ENCODE measurements around the gene SYNM.

SYNM gene

DNA sequence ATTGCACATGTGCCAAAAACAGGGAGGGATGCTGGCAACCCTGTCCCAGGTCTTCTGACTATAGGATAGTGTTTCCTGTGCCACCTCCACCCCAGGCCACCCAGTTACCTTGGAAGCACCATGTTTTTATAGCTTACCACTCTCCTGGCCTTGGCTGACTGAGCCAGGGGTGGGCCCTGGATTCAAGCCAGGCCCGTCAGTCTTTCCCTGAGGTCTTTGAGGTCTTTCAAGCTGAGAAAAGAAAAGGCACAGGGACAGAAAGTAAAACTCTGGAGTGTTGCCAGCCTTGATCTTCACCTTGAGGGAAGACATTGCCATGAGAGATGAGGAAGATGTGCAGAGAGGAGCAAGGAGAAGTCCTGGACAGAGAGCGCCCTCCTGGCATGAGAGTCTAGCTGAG is 46.3 kb downstream of the SYNM start:
- Mint-ChIP-seq H3K4me1 (no peaks in the 10 kb centered on the region), H3K4me3 (no peak overlapping the region), H3K9me3 (no peaks in the 10 kb centered on the region), H3K27ac (no peak overlapping the region), H3K36me3 (no peaks in the 10 kb centered on the region), H3K27me3 (no peaks in the 10 kb centered on the region)

DNA sequence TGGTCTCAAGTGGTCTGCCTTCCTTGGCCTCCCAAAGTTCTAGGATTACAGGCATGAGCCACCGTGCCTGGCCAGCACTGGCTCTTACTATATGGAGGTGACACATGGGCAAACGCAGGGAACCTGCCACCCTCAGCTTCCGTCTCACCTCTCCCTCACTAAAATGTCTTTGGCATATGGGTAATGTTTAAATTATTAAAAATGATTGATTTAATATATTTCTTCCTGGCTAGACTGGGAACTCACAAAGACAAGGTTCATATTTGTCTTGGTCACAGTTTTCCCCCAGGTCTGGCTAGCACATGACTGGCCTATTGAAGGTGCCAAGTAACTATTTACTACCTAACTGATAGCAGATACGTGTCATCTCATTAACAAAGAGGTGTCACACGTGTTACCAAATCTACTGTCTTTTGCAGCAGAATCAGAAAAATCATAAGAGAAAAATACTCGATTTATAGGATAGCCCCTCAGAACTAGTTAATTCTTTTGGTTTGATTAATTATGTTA is 48.2 kb downstream of the SYNM start:
- no peak overlapping the region for H3K27ac Mint-ChIP-seq

DNA sequence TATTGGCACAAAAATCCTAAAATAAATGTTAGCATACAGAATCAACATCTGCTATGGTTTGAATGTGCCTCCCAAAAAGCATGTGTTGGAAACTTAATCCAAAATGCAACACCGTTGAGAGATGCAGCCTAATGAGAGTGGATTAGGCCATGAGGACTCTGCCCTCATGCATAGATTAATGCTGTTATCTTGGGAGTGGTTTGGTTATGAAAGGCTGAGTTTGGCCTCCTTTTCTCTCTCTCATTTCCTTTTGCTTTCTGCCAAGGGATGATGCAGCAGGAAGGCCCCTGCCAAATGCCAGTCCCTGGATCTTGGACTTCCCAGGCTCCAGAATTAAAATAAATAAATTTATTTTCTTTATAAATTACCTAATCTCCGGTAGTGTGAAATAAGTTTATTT is 49.4 kb downstream of the SYNM start:
- Mint-ChIP-seq H3K27me3 (no peaks in the 10 kb centered on the region), H3K9me3 (no peaks in the 10 kb centered on the region), H3K4me1 (no peaks in the 10 kb centered on the region), H3K36me3 (no peaks in the 10 kb centered on the region), H3K4me3 (no peak overlapping the region), H3K27ac (no peak overlapping the region)

More for the DNA sequence above, 48.2 kb downstream of the SYNM start:
- Mint-ChIP-seq H3K4me3 (no peak overlapping the region), H3K36me3 (no peaks in the 10 kb centered on the region), H3K9me3 (no peaks in the 10 kb centered on the region), H3K27me3 (no peaks in the 10 kb centered on the region), H3K4me1 (no peaks in the 10 kb centered on the region)

GRCh38 chr15:99155961-99156443 is 51.1 kb downstream of the SYNM start:
- no peak overlapping the region for H3K27ac Mint-ChIP-seq
- H3K4me3 Mint-ChIP-seq: no peak overlapping the region
- H3K27me3 Mint-ChIP-seq: no peaks in the 10 kb centered on the region

DNA sequence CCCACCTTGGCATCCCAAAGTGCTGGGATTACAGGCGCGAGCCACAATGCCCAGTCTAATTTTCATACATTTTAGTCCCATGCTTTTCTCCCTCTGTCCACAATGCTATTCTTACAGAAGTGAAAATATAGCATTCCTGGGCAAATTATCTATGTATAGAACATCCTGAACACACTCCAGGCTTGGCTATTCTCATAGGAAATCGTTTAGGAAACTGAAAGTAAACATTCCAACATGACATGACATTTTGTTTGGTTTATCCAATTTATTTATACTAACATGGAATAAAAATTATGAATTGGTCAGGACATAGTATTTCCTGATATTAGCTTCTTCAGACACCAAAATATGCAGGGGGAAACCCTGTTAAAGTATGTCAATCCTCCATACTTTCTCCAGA is 52.6 kb downstream of the SYNM start:
- H3K4me1 Mint-ChIP-seq: no peaks in the 10 kb centered on the region
- no peak overlapping the region for H3K27ac Mint-ChIP-seq
- no peaks in the 10 kb centered on the region for H3K27me3 Mint-ChIP-seq

More at GRCh38 chr15:99155961-99156443, 51.1 kb downstream of the SYNM start:
- Mint-ChIP-seq H3K36me3 (no peaks in the 10 kb centered on the region), H3K4me1 (no peaks in the 10 kb centered on the region), H3K9me3 (no peaks in the 10 kb centered on the region)

DNA sequence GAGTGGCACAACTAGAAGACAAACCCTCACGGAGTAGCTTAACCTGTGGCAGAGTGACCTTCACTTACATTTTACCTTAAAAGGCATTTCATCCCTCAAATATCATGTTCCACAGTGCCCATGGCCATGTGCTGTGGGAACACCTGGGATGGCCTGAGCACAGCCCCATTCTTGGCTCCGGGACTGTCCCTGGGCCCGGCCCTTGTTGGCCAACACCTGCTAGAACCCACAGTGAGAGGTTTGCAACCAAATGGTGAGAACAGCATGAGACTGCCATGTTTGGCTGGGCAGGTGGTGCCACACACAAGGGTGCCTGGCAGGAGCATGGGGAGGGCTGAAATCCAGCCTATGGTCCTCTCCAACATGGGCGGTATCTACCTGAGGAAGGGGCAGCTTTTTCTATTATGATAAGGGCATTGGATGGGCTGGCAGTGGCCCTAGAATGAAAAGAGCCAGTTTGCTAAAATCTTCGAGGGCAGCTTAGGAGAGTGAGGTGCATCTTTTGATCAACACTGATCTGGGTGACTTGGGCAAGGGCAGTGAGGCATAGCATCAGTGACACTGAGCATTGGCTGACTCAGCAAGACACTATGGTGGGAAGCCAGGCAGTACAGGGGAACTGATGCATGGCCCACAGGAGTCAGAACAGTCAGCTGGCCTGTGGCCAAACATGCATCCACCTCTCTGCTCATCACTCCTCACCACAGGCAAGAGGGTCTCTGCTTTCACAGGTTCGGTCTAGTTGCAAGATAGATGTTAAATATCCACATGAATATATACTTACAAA is 53.9 kb downstream of the SYNM start:
- Mint-ChIP-seq H3K27me3 (no peaks in the 10 kb centered on the region), H3K4me3 (no peak overlapping the region), H3K27ac (no peak overlapping the region), H3K9me3 (no peaks in the 10 kb centered on the region), H3K36me3 (no peaks in the 10 kb centered on the region), H3K4me1 (peaks cover 11% of the 10 kb centered on the region)

More for the DNA sequence above, 52.6 kb downstream of the SYNM start:
- Mint-ChIP-seq H3K4me3 (no peak overlapping the region), H3K36me3 (no peaks in the 10 kb centered on the region), H3K9me3 (no peaks in the 10 kb centered on the region)

GRCh38 chr15:99163271-99164062 is 58.6 kb downstream of the SYNM start:
- Mint-ChIP-seq H3K27me3 (no peaks in the 10 kb centered on the region), H3K4me1 (peaks cover 20% of the 10 kb centered on the region), H3K4me3 (no peak overlapping the region), H3K36me3 (no peaks in the 10 kb centered on the region), H3K27ac (no peak overlapping the region), H3K9me3 (no peaks in the 10 kb centered on the region)

- Mint-ChIP-seq H3K27ac (no peak overlapping the region), H3K4me1 (peaks cover 20% of the 10 kb centered on the region), H3K9me3 (no peaks in the 10 kb centered on the region), H3K4me3 (no peak overlapping the region), H3K36me3 (no peaks in the 10 kb centered on the region), H3K27me3 (no peaks in the 10 kb centered on the region)
These were observed 59.2 kb downstream of the SYNM start for GRCh38 chr15:99164119-99164518.

- H3K9me3 Mint-ChIP-seq: no peaks in the 10 kb centered on the region
- no peaks in the 10 kb centered on the region for H3K27me3 Mint-ChIP-seq
- H3K27ac Mint-ChIP-seq: no peak overlapping the region
- no peak overlapping the region for H3K4me3 Mint-ChIP-seq
- no peaks in the 10 kb centered on the region for H3K36me3 Mint-ChIP-seq
- peaks cover 20% of the 10 kb centered on the region for H3K4me1 Mint-ChIP-seq
These were observed 60.3 kb downstream of the SYNM start for GRCh38 chr15:99165020-99165790.

DNA sequence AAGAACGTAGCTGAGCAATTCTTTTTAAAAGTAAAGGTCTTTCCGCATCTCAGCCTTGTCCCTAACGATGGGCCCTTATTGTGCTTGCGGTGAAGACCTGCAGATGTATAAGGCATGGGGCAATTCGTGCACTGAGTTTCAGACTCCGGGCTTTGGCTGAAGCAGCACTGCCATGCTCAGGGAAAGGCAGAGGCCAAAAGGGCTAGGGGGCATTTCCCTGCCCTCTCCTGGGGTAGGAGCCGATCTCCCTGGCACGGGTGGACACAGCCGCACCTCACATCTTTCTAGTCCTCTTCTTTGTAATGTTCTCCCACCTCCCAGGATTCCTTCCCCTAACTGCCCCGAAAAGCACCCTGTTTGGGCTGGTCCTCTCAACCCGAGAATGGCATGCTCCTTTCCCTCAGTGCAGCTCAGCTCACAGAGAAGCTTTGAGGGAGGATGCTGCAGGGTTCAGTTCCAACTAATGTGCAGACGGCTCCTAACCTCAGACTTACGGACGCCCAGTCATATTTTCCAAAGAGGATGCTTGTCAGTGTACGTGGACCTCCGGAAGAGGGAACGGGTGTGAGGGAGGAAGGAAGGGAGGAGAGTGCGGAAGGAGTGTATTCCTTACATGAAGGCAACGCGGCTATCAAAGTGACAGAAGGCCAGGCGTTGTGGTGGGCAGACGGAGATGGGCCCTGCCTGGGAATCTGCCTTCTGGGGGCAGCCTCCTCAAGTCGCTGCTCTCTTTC is 61.2 kb downstream of the SYNM start:
- no peaks in the 10 kb centered on the region for H3K27me3 Mint-ChIP-seq
- H3K4me3 Mint-ChIP-seq: no peak overlapping the region
- H3K4me1 Mint-ChIP-seq: peaks cover 20% of the 10 kb centered on the region
- H3K9me3 Mint-ChIP-seq: no peaks in the 10 kb centered on the region
- H3K36me3 Mint-ChIP-seq: no peaks in the 10 kb centered on the region
- H3K27ac Mint-ChIP-seq: no peak overlapping the region

GRCh38 chr15:99167201-99167600 is 62.3 kb downstream of the SYNM start:
- Mint-ChIP-seq H3K4me1 (peaks cover 20% of the 10 kb centered on the region), H3K9me3 (no peaks in the 10 kb centered on the region), H3K27ac (no peak overlapping the region), H3K27me3 (no peaks in the 10 kb centered on the region), H3K4me3 (no peak overlapping the region), H3K36me3 (no peaks in the 10 kb centered on the region)

GRCh38 chr15:99167640-99168039 is 62.8 kb downstream of the SYNM start:
- H3K4me3 Mint-ChIP-seq: no peak overlapping the region
- H3K27me3 Mint-ChIP-seq: no peaks in the 10 kb centered on the region
- H3K27ac Mint-ChIP-seq: no peak overlapping the region
- H3K36me3 Mint-ChIP-seq: no peaks in the 10 kb centered on the region
- no peaks in the 10 kb centered on the region for H3K9me3 Mint-ChIP-seq
- H3K4me1 Mint-ChIP-seq: peaks cover 20% of the 10 kb centered on the region

- H3K27me3 Mint-ChIP-seq: no peaks in the 10 kb centered on the region
- peaks cover 8% of the 10 kb centered on the region for H3K4me1 Mint-ChIP-seq
- H3K9me3 Mint-ChIP-seq: no peaks in the 10 kb centered on the region
- no peaks in the 10 kb centered on the region for H3K36me3 Mint-ChIP-seq
- no peak overlapping the region for H3K27ac Mint-ChIP-seq
- no peak overlapping the region for H3K4me3 Mint-ChIP-seq
These were observed 64.0 kb downstream of the SYNM start for GRCh38 chr15:99168601-99169580.

DNA sequence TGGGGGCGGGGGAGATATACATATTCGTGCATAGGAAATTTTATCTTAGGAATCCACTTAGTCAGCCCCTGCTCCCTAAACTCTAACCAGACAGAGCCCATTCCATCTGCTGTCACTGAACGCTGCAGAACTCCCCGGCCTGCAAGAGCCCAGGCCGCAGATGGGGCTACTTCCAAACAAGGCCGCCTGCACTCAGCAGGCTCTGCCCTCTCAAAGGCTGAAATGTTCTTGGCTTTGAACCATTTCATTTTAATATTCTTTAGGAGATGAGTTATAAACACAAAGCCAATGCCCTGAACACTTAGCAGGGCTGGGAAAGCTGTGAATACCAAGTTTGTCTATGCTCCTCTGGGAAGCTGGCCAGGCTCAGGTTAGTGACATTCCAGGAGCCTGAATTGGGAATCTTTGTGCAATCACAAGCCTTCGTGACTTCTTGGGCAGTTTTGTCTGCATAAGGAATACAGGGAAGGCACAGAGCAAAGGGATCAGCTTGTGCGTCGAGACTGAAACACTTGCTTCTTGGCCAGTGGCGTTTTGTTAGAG is 65.0 kb downstream of the SYNM start:
- Mint-ChIP-seq H3K9me3 (no peaks in the 10 kb centered on the region), H3K27me3 (no peaks in the 10 kb centered on the region), H3K4me3 (no peak overlapping the region), H3K36me3 (no peaks in the 10 kb centered on the region), H3K27ac (no peak overlapping the region), H3K4me1 (no peaks in the 10 kb centered on the region)

Measured in activated naive CD4-positive, alpha-beta T cell treated with anti-CD3 and anti-CD28 coated beads, Interleukin-2, amount 50 U/mL, for 24 hours (primary cell).